ENCODE measurements around the gene PTPN18.

PTPN18 gene

GRCh38 chr2:130375291-130376266, 19.7 kb downstream of the PTPN18 start:
- ChIA-PET POLR2A (interaction anchor here (1.8 kb wide), 2 partner anchors 15 to 33 kb away, joined by 4 to 5 read pairs; partner anchors contain the start of gene IMP4), CTCF (no interaction called here)
- TF ChIP-seq L3MBTL2 (conservative IDR thresholded peaks at IDR 0.05), result no peak
- no peak for TF ChIP-seq HDGF (IDR thresholded peaks at IDR 0.05; ENCODE audit: borderline replicate concordance)
- TF ChIP-seq FOXA1 (IDR thresholded peaks at IDR 0.05), result no peak
- no peak for TF ChIP-seq SUZ12 (IDR thresholded peaks at IDR 0.05)
- no peak for TF ChIP-seq FOXK2 (IDR thresholded peaks at IDR 0.05)
- TF ChIP-seq ARNT (IDR thresholded peaks at IDR 0.05), result no peak
- TF ChIP-seq TARDBP (IDR thresholded peaks at IDR 0.05), result no peak
- TF ChIP-seq SP1 (IDR thresholded peaks at IDR 0.05), result no peak
- TF ChIP-seq BHLHE40 (IDR thresholded peaks at IDR 0.05; ENCODE audit: borderline replicate concordance), result no peak
- TF ChIP-seq ELF4 (IDR thresholded peaks at IDR 0.05), result no peak
- no peak for TF ChIP-seq ZNF384 (IDR thresholded peaks at IDR 0.05)
- no peak for TF ChIP-seq LEF1 (IDR thresholded peaks at IDR 0.05; ENCODE audit: borderline replicate concordance)
- no peak for DNase-seq (ENCODE audit: extremely low spot score)

DNA sequence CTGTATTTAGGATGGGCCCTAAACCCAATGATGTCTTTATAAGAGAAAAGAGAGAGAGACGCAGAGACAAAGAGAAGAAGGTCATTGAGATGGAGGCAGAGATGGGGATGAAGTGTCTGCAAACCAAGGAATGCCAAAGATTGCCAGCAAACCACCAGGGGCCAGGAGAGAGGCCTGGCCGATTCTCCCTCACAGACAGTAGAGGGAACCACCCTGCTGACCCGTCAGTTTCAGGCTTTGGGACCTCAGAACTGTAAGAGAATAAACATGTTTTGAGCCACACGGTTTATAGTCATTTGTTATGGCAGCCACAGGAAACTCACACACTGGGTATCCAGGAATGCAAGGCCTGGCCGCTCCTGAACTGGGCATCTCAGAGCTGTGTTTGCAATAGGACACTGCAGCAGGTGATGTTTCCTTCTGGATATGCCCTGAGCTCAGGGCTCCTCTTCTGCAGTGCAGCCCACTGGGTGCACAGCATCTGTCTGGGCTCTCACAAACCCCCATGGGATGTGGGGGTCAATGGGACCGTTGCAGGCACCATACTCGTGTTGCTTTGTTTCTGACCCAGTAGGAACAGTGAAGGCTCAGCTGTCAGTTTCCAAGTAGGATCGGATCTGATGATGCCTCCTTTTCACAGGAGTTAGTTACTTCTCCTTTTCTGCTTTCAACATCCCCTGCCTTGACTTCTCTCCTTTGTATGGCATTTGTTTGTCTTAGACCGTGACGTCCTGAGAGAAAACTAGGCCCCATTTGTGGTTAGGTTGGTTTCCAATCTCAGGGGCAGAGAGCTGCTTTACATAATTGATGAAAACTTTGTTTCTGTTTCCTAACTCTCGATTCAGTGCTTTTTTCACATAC, 20.8 kb downstream of the PTPN18 start:
- TF ChIP-seq ELF4 (IDR thresholded peaks at IDR 0.05), result no peak
- TF ChIP-seq FOXK2 (IDR thresholded peaks at IDR 0.05), result no peak
- no peak for TF ChIP-seq L3MBTL2 (conservative IDR thresholded peaks at IDR 0.05)
- TF ChIP-seq FOXA1 (IDR thresholded peaks at IDR 0.05), result no peak
- TF ChIP-seq SP1 (IDR thresholded peaks at IDR 0.05), result no peak
- TF ChIP-seq ARNT (IDR thresholded peaks at IDR 0.05), result no peak
- no peak for TF ChIP-seq ZNF384 (IDR thresholded peaks at IDR 0.05)
- ChIA-PET CTCF (no interaction called here), POLR2A (interaction anchor here (1.8 kb wide), 2 partner anchors 14 to 34 kb away, joined by 4 to 5 read pairs; partner anchors contain the start of gene IMP4)
- DNase-seq (ENCODE audit: extremely low spot score), result no peak

DNA sequence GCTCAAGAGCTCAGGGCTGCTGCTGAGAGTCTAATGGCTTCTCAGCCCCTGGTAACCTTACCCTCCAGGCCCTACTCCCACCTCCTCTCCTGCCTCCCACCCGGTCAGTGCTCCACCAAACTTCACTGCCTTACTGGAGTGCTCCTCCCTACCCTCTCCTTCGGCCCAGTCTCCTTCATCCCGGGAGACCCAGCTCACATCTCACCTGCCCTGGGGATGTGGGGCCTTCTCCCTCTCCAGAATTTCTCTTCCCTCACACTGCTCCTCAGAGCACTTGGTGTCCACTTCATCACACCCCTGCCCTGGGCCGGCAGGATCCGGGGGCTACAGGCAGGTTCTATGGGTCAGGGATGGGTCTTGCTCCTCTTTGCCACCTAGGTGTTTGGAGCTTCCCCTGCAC, 21.6 kb downstream of the PTPN18 start:
- ChIA-PET CTCF (interaction anchor here (1.0 kb wide), 1 partner anchor 22 kb away, joined by 3 read pairs; the partner anchor contains the start of gene PTPN18), POLR2A (interaction anchor here (1.4 to 1.8 kb wide), 2 partner anchors 14 to 35 kb away, joined by 4 to 6 read pairs; partner anchors contain the start of gene IMP4)
- no peak for DNase-seq (ENCODE audit: extremely low spot score)
- no peak for TF ChIP-seq FOXM1 (IDR thresholded peaks at IDR 0.05; ENCODE audit: borderline replicate concordance)
- TF ChIP-seq TARDBP (IDR thresholded peaks at IDR 0.05), result no peak
- no peak for TF ChIP-seq PKNOX1 (IDR thresholded peaks at IDR 0.05)
- TF ChIP-seq FOXA1 (IDR thresholded peaks at IDR 0.05), result no peak
- no peak for TF ChIP-seq L3MBTL2 (conservative IDR thresholded peaks at IDR 0.05)
- TF ChIP-seq BHLHE40 (IDR thresholded peaks at IDR 0.05; ENCODE audit: borderline replicate concordance), result no peak
- no peak for TF ChIP-seq HDGF (IDR thresholded peaks at IDR 0.05; ENCODE audit: borderline replicate concordance)
- no peak for TF ChIP-seq NFRKB (IDR thresholded peaks at IDR 0.05)
- no peak for TF ChIP-seq ZNF384 (IDR thresholded peaks at IDR 0.05)
- no peak for TF ChIP-seq SUZ12 (IDR thresholded peaks at IDR 0.05)
- no peak for TF ChIP-seq LEF1 (IDR thresholded peaks at IDR 0.05; ENCODE audit: borderline replicate concordance)
- no peak for TF ChIP-seq ELF4 (IDR thresholded peaks at IDR 0.05)
- no peak for TF ChIP-seq SP1 (IDR thresholded peaks at IDR 0.05)
- no peak for TF ChIP-seq CTBP1 (IDR thresholded peaks at IDR 0.05; ENCODE audit: borderline replicate concordance)
- TF ChIP-seq ARNT (IDR thresholded peaks at IDR 0.05), result no peak
- TF ChIP-seq FOXK2 (IDR thresholded peaks at IDR 0.05), result no peak

GRCh38 chr2:130378206-130378897, 22.5 kb downstream of the PTPN18 start:
- DNase-seq (ENCODE audit: extremely low spot score), result no peak
- ChIA-PET POLR2A (interaction anchor here (1.4 to 1.8 kb wide), 2 partner anchors 13 to 36 kb away, joined by 5 to 6 read pairs; partner anchors contain the start of gene IMP4), CTCF (interaction anchor here (1.0 kb wide), 1 partner anchor 23 kb away, joined by 3 read pairs; the partner anchor contains the start of gene PTPN18)
- TF ChIP-seq L3MBTL2 (conservative IDR thresholded peaks at IDR 0.05), result no peak
- no peak for TF ChIP-seq TARDBP (IDR thresholded peaks at IDR 0.05)
- TF ChIP-seq ARNT (IDR thresholded peaks at IDR 0.05), result no peak
- TF ChIP-seq CTBP1 (IDR thresholded peaks at IDR 0.05; ENCODE audit: borderline replicate concordance), result no peak
- TF ChIP-seq LEF1 (IDR thresholded peaks at IDR 0.05; ENCODE audit: borderline replicate concordance), result no peak
- no peak for TF ChIP-seq PKNOX1 (IDR thresholded peaks at IDR 0.05)
- TF ChIP-seq NFRKB (IDR thresholded peaks at IDR 0.05), result no peak
- no peak for TF ChIP-seq HDGF (IDR thresholded peaks at IDR 0.05; ENCODE audit: borderline replicate concordance)
- TF ChIP-seq SUZ12 (IDR thresholded peaks at IDR 0.05), result no peak
- TF ChIP-seq FOXA1 (IDR thresholded peaks at IDR 0.05), result no peak
- no peak for TF ChIP-seq ZNF384 (IDR thresholded peaks at IDR 0.05)
- no peak for TF ChIP-seq FOXK2 (IDR thresholded peaks at IDR 0.05)

GRCh38 chr2:130378898-130379214, 23.0 kb downstream of the PTPN18 start:
- CTCF ChIA-PET, result no interaction called here
- no peak for DNase-seq (ENCODE audit: extremely low spot score)
- POLR2A ChIA-PET, result interaction anchor here (1.8 kb wide), 1 partner anchor 12 kb away, joined by 5 read pairs; no protein-coding TSS in a partner anchor
- no peak for TF ChIP-seq TARDBP (IDR thresholded peaks at IDR 0.05)
- TF ChIP-seq ELF4 (IDR thresholded peaks at IDR 0.05), result no peak
- no peak for TF ChIP-seq CTBP1 (IDR thresholded peaks at IDR 0.05; ENCODE audit: borderline replicate concordance)
- TF ChIP-seq ARNT (IDR thresholded peaks at IDR 0.05), result no peak
- no peak for TF ChIP-seq FOXA1 (IDR thresholded peaks at IDR 0.05)
- no peak for TF ChIP-seq LEF1 (IDR thresholded peaks at IDR 0.05; ENCODE audit: borderline replicate concordance)
- TF ChIP-seq HDGF (IDR thresholded peaks at IDR 0.05; ENCODE audit: borderline replicate concordance), result no peak
- no peak for TF ChIP-seq NFRKB (IDR thresholded peaks at IDR 0.05)
- TF ChIP-seq FOXK2 (IDR thresholded peaks at IDR 0.05), result no peak
- no peak for TF ChIP-seq PKNOX1 (IDR thresholded peaks at IDR 0.05)
- TF ChIP-seq L3MBTL2 (conservative IDR thresholded peaks at IDR 0.05), result no peak
- TF ChIP-seq ZNF384 (IDR thresholded peaks at IDR 0.05), result no peak
- no peak for TF ChIP-seq SP1 (IDR thresholded peaks at IDR 0.05)
- no peak for TF ChIP-seq SUZ12 (IDR thresholded peaks at IDR 0.05)
- no peak for TF ChIP-seq FOXM1 (IDR thresholded peaks at IDR 0.05; ENCODE audit: borderline replicate concordance)
- no peak for TF ChIP-seq BHLHE40 (IDR thresholded peaks at IDR 0.05; ENCODE audit: borderline replicate concordance)

Measured in HEK293T (cell line).